ENCODE data around the gene RHOH.

The RHOH gene

DNA sequence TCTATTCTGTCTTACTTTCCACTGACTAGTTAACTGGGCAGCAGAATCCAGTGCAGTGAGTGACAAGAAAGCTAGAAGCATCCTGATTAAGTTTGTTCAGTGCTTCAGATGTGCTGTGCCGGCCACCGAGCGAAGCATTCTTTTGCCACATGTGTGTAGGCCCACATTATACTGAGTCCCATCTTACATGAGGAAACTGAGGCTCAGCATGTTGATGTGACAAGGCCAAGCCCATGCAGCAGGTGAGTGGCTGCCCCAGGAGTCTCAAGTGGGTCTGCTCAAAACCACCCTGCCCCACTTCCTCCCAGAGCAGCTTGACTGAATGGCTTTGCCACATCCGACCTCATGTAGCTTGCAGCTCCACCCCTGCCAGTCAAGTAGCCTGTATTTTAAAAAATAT, 50.5 kb downstream of the RHOH start:
- no peak for DNase-seq (ENCODE audit: low read depth)
- TF ChIP-seq, protein P1, sequence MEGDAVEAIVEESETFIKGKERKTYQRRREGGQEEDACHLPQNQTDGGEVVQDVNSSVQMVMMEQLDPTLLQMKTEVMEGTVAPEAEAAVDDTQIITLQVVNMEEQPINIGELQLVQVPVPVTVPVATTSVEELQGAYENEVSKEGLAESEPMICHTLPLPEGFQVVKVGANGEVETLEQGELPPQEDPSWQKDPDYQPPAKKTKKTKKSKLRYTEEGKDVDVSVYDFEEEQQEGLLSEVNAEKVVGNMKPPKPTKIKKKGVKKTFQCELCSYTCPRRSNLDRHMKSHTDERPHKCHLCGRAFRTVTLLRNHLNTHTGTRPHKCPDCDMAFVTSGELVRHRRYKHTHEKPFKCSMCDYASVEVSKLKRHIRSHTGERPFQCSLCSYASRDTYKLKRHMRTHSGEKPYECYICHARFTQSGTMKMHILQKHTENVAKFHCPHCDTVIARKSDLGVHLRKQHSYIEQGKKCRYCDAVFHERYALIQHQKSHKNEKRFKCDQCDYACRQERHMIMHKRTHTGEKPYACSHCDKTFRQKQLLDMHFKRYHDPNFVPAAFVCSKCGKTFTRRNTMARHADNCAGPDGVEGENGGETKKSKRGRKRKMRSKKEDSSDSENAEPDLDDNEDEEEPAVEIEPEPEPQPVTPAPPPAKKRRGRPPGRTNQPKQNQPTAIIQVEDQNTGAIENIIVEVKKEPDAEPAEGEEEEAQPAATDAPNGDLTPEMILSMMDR (IDR thresholded peaks at IDR 0.05; ENCODE audit: control insufficient read depth, insufficient read depth, low read depth, low read length, missing control alignments), result no peak
- H3K4me3 ChIP-seq (ENCODE audit: control insufficient read depth, low read depth, low read length), result no peak overlapping the region

DNA sequence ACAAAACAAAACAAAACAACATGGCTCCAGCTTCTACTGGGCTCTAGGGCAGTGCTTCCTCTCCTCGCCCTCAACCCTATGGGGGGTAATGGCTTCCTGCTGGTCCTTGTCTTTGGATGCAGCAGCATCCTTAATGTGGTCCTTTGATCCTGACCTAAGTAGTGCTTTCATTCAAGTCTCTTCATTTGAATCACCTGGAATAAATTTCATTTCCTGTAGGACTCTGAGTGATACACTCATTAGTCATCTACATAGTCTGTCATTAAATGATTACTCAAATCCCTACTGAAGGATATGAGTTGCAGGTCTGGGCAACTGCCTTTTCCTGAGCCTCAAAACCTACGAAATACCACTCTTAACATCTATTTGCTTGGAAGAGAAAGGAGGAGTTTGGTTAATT, 54.5 kb downstream of the RHOH start:
- DNase-seq (ENCODE audit: low read depth), result no peak
- no peak overlapping the region for H3K4me3 ChIP-seq (ENCODE audit: control insufficient read depth, low read depth, low read length)
- TF ChIP-seq, protein P1 (IDR thresholded peaks at IDR 0.05; ENCODE audit: control insufficient read depth, insufficient read depth, low read depth, low read length, missing control alignments), result no peak

DNA sequence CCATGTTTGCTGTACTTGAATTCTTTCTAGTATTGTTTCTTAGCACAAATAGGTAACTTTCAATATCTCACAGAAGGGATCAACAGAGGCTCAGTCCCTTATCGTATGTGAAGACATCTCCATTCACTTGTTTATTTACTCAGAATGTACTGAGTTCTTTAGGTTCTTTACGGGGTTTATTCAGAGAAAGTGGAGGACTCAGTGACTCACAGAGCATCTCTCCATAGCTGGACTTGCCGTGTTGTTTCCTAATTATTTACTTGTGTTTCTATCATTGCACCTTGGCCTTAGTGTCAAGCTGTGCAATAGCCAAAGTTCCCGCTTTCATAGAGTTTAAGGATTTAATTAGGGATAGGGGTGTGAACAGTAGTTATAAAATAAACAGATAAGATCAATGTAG, 57.1 kb downstream of the RHOH start:
- no peak overlapping the region for H3K4me3 ChIP-seq (ENCODE audit: control insufficient read depth, low read depth, low read length)
- TF ChIP-seq, protein P1 (IDR thresholded peaks at IDR 0.05; ENCODE audit: control insufficient read depth, insufficient read depth, low read depth, low read length, missing control alignments), result no peak
- no peak for DNase-seq (ENCODE audit: low read depth)

DNA sequence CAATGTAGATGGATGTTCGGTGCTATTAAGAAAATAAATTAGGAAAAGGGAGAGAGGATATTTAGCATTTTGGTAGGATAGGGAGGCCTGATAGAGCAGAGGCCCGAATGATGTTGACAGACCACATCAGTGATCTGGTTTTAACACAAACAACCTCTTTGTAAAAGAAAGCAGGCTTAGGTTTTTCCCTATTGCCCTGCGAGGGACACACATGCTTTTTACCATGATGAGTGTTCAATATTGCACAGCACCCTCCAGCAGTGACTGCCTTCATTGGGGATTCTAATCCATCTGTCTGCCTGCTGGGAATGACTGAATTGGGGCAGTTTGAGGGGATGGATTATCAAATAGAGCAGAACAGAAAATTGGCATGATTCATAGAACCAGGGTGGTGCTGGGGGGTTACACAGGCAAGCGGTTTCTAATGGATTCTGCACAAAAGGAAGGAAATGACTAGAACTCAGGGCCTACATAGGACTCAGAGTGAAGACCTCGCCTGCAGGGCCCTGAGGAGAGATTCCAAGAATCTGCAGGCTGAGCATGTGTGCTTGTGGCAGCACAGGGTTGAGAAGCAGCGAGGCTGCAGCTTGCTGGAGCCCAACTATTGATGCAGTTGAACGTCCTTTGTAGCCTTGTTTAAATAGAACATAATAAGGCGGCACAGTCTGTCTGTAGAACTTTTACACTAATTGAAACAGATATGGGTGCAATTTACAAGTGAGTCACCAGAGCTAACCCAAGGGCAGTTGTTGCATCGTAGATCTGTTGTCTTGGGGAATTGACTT, 58.0 kb downstream of the RHOH start:
- TF ChIP-seq, protein P1 (IDR thresholded peaks at IDR 0.05; ENCODE audit: control insufficient read depth, insufficient read depth, low read depth, low read length, missing control alignments), result no peak
- H3K4me3 ChIP-seq (ENCODE audit: control insufficient read depth, low read depth, low read length), result no peak overlapping the region
- no peak for DNase-seq (ENCODE audit: low read depth)

DNA sequence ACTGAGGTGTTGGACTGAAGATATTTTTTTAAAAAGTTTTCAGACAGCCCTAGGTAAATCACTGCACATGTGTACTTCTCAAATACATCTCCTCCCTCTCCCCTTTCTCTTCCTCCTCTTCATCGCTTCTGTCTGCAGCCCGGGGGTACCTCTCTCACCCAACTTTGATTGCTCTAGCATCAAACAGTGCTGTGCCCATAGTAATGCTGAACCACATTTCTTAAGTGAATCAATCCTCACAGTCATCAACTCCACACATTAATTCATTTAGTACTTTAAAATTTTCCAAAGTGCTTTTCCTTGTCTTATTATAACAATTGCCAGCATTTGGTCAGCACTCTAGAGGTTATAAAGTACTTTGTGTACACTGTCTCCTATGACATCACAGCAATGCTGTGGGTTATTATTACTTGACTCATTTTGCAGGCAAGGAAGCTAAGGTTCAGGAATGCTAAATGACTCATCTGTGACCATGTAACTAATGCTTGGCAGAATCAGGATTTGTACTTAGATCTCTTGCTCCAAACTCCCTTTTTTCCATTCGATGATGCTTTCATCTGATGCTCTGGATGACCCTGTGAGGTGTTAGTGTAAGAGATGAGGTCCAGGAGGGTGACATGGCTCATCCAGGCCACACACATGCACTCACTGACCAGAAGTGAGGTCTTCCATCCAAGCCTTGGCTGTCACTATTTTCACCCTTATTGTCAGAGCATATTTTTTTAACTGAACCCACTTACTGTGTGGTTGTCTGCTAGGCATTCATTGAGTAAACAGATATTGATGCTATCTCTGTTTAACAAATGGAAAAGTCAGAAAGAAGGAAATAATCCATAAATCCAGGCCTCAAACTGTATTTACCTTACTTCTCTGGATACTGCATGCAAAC, 58.8 kb downstream of the RHOH start:
- peak; percentile 89 for DNase-seq (ENCODE audit: low read depth)
- TF ChIP-seq, protein P1 (IDR thresholded peaks at IDR 0.05; ENCODE audit: control insufficient read depth, insufficient read depth, low read depth, low read length, missing control alignments), result no peak

DNA sequence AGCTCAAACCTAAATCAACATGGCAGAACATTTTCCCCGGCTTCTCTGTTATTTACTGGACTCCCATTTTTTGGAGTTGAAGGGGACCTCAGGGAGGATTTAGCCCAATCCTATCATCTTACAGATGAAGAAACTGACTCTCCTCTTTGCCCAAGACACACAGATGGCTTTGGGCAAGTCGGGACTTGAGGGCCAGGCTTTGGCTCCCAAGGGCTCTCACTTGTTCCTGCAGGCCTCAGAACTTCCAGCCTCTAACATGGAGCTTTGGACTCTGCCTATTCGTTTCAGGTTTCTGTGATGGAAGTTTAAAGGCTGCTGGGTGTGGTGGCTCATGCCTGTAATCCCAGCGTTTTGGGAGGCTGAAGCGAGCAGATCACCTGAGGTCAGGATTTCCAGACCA, 59.5 kb downstream of the RHOH start:
- TF ChIP-seq, protein P1 (IDR thresholded peaks at IDR 0.05; ENCODE audit: control insufficient read depth, insufficient read depth, low read depth, low read length, missing control alignments), result no peak
- no peak overlapping the region for H3K4me3 ChIP-seq (ENCODE audit: control insufficient read depth, low read depth, low read length)
- DNase-seq (ENCODE audit: low read depth), result no peak

More for the DNA sequence above, 58.8 kb downstream of the RHOH start:
- no peak overlapping the region for H3K4me3 ChIP-seq (ENCODE audit: control insufficient read depth, low read depth, low read length)

All from AG09309 (cell line).